NCI-H2227 treated with DMSO at 0.1 percent for 48 hours (cell line): Measurements from ENCODE around the gene SBF2.
A peak's percentile ranks its signal among the peaks of the same experiment; 100 is the strongest.

ENCODE experiments used
- DNase-seq: peaks from one replicate; lab custom pipeline; 2025; lab: John Stamatoyannopoulos, UW

The SBF2 gene

GRCh38 chr11:9772218-9772617 is 521.8 kb downstream of the SBF2 start:
- DNase-seq, result no peak

DNA sequence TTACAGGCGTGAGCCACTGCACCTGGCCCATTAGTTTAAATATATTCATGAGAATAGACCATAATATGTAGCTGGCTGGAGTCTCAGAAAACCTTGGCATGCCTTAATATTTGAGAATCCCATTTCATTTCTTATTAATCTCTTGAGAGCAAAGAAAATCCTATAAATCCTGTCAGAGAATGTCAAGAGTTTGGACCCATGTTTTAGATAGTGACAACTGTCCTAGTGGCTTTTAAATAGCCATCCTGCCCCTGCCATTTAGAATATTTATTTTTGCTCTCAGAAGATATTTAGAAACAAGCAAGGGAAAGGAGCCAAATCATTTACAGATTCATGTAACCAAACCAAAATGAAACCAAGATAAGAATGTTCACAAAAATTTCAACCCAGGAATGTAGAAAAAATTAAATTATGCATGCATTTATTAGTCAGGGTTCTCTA is 522.9 kb downstream of the SBF2 start:
- DNase-seq, result no peak

DNA sequence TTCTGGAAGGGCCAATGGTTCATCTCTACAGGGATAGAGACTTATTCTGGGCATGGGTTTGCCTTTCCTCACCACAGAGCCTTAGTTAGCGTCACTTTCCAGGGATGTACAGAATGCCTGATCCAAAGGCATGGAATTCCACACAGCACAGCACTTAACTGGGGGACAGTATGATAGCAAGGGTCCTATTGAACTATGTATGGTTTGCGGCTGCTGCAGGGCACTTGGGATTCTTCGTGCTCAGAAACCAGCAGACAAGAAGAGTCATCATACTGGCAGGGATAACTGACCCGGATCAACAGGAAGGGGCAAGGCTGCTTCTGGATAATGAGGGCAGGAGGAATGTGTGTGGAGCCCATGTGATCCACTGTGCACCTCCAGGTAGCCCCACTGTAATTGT is 524.4 kb downstream of the SBF2 start:
- no peak for DNase-seq

DNA sequence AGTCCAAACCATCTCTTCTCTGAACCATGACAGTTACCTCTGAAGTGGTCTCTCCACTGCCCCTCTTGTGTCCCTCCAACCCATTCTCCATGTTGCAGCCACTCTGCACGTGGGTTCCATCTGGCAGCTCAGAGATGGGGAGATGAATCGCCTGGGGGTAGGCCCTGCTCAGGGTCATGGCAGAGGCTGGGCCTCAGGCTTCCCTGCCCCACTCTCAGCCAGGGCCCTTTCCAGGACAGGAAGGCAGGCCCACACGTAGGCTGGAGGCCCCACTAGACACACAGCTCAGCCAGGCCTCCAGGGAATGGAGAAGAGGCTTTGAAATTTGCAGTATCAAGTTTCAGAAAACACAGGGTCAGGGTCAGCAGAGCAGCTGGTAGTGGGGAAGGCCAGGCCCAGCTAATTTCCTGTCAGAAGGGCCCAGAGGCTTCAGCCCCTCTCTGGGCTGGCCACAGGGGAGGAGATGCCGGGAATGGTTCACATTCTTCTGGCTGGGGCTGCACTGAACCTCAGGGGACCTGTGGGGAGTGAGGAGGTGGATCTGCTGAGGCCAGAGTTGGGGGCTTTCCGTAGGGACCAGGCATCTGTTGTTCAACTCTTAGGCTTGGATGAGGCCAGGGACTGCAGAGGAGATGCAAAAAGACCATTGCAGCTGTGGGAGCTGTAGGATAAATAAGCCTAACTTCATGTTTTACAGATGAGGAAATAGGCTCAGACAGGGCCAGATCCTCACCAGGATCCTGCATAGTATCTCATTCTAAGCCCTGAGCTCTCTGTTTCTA is 528.5 kb downstream of the SBF2 start:
- no peak for DNase-seq

GRCh38 chr11:9763301-9763700 is 530.7 kb downstream of the SBF2 start:
- no peak for DNase-seq

GRCh38 chr11:9762531-9762930 is 531.5 kb downstream of the SBF2 start:
- peak; percentile 57 for DNase-seq

- DNase-seq, result no peak
These were observed 532.5 kb downstream of the SBF2 start for GRCh38 chr11:9761441-9761945.

- no peak for DNase-seq
These were observed 533.8 kb downstream of the SBF2 start for GRCh38 chr11:9760193-9760575.

GRCh38 chr11:9759519-9760192 is 534.4 kb downstream of the SBF2 start:
- no peak for DNase-seq

DNA sequence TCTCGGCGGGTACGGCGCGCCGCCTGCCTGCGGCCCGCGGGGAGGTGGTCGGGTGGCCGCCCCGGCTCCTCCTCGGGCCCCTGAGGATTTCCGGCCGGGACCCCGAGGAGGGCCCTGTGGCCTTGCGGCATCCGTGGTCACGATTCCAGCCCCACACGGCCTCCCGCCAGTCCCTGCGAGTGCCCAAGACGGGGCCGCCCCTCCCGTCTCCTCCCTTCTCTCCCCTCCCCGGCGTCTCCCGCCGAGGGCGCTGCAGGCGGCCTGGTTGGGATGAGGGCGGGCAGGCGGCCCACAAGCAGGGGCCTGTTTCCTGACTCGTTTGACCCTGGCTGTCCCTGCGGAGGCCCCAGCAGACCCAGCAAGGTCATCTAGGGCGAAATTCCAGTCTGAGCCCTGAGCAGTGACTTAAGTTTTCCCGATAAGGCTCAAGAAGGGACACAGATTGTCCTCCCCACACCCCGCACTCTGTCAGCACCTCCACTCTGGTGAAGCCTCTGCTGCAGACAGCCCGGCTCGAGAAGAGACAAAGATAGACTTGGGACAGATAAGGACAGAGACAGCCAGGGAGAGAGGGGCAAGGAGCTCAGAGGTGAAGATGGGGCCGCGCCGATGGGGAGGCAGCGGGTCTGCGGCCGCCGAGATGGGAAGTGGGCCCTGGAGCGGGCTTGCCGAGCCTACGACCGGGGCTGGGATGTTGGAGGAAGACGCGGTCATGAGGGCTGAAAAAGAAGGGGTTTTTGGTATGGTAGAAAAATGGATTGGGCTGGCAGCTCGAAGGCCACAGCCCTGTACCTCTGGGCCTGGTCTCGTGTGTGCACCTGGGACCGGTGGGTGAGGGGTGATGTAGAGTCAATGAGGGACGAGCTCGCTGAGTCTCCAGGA is 535.1 kb downstream of the SBF2 start:
- no peak for DNase-seq

DNA sequence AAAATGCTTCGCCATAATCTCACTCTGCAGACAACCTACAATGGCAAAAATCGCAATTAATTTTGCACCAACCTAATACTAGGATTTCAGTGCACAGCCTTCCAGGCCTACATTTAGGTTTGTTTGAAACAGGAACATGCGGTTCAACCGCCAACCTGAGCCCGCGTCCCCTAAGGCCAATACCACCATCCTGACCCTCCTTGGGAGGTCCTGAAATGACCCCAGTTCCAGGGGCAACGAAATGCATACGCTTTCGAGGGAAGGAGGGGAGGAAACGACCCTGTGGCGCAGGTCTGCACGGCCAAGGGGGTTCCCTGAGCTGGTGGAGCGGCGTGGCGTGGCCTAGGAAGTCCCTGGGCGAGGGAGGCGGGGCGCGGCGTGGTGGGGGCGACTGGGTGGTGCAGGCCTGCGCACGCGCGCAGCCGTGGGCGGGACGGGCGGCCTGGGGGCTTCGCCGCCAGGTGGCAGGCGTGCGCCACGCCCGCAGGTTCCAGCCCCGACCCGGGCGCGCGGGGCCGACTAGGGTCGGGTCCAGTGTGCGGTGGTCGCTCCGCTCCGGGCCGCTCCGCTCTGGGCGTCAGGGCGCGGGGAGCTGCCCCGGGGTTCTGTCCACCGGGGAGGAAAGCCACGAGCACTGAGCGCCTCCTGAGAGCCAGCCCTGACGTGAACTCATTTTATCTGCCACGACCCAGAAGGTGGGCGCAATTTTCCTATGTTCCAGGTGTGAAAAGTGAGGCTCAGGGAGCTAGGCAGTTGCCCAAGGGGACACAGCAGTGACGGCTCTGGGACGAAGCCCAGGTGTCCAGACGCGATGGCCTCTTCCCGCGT is 536.0 kb downstream of the SBF2 start:
- peak; percentile 64 for DNase-seq

- DNase-seq, result no peak
These were observed 537.1 kb downstream of the SBF2 start for GRCh38 chr11:9756878-9757277.

DNA sequence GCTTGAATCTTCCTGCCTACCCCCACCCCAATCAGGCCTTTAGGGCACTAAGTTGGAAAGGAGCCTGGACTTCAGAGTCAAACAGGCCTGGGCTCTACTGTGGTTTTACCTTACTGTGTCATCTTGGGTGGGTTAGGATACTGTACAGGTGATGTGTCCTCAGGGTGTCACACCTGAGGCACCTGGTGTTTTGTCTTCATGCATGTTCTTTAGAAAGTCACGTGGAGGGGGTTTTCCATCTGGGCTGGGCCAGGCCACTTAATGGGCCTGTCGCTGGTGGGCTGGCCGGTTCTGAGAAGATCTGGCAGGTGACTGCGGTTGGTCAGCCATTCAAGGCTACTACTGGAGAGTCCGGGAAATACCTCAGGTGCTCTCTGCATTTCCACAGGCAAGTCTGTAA is 537.6 kb downstream of the SBF2 start:
- no peak for DNase-seq

GRCh38 chr11:9755561-9756185 is 538.3 kb downstream of the SBF2 start:
- DNase-seq, result no peak

DNA sequence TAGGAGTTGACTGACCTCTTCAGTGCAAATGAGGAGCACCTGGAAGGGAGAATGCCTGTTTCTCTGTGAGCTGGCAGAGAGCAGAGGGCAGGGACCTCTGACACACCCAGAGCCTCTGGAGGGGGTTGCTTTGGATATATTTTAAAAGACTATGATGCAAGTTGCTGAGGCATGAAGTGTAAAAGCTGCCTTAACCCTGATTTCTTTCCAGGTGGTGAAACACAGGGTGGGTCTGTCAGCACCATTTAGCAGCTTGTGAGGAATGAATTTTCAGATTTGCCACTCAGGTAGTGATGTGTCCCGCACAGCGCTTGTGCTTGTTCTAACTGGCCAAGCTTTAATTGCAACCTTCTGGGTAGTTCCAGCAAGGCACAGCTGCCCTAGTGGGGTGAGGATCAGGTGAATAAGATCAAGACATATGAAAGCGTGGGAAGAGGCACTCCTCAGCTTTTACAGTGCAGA is 540.0 kb downstream of the SBF2 start:
- no peak for DNase-seq

GRCh38 chr11:9753021-9753420 is 541.0 kb downstream of the SBF2 start:
- no peak for DNase-seq

GRCh38 chr11:9752091-9752490 is 541.9 kb downstream of the SBF2 start:
- no peak for DNase-seq

DNA sequence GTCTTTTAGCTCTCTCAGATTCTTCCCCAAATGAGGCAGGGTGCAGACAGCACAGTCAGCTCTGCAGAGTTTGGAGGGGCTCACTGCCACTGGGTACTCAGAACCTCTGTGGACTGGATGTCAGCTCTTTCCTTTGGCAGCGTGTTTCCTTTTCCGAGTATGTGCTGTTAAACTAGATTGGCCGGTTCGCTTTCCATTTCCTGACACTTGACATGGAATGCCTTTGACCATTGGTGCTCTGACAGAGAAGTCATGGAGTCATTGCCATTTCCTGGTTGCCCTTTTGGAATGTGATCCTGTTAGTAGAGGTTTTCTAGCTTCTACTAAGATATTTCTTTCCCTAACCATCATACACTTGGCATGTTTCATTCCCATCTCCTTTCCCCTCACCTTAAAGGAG is 543.5 kb downstream of the SBF2 start:
- no peak for DNase-seq

- DNase-seq, result peak; percentile 20
These were observed 545.6 kb downstream of the SBF2 start for GRCh38 chr11:9748361-9748970.

DNA sequence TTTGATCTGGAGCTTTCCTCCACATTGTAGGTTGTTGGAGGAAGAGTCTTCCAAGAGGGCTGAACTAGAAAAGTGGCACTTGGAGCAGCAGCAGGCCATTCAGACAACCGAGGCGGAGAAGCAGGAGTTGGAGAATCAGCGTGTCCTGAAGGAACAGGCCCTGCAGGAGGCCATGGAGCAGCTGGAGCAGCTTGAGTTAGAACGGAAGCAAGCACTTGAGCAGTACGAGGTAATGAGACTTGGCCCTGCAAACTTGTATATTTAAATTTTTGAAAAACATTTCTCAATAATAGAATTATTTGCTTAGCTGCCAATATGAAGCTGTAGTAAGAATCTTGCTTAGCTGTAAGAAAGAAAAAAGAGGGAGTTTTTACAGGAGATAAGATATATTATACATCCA is 546.2 kb downstream of the SBF2 start:
- no peak for DNase-seq

- no peak for DNase-seq
These were observed 546.8 kb downstream of the SBF2 start for GRCh38 chr11:9747229-9747628.
